ENCODE results near the gene C1QB. TPM values are rescaled to one million over a fixed set of nuclear protein-coding genes. Genes with fewer than 3 reads are reported as not detected.

Gene C1QB, protein sequence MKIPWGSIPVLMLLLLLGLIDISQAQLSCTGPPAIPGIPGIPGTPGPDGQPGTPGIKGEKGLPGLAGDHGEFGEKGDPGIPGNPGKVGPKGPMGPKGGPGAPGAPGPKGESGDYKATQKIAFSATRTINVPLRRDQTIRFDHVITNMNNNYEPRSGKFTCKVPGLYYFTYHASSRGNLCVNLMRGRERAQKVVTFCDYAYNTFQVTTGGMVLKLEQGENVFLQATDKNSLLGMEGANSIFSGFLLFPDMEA
- not detected for total RNA-seq
- polyA plus RNA-seq (2013, experiment 1 of 2), result not detected
- polyA plus RNA-seq (2013, experiment 2 of 2), result not detected
- long read RNA-seq, experiment 1, result 0 reads
- long read RNA-seq, experiment 2, result 0 reads
- long read RNA-seq, experiment 3, result 0 reads
- long read RNA-seq, experiment 4, result 0 reads

DNA sequence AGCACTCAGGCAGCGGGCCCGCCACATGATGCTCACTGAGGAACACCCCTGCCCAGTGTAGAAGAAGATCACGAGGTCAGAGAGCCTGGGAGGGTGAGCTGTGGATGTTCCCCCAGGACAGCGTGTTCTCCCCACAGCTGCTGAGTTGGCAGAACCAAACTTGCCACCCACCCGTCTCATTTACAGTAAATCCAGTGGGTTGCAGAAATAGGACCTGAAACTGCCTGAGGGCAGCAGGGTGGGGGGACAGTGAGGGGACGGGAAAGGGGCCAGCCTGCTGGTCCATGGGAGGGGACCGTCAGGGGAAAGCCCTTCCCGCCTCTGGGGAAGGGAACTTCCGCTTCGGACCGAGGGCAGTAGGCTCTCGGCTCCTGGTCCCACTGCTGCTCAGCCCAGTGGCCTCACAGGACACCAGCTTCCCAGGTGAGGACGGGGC lies at the start of gene C1QB:
C1QB (plus strand) TSS at position 356 of the 436 bp plus-strand sequence. CDS start 6,227 bp downstream, outside the sequence.
- Histone ChIP-seq H3K4me3 (ENCODE audit: low read length) (no peak within 1 kb of the TSS), H3K27ac (ENCODE audit: low read depth, low read length) (no peak within 1 kb of the TSS), H3K36me3 (ENCODE audit: control insufficient read depth, insufficient read depth, low read length) (no peaks in the 10 kb centered on the region), H3K27me3 (ENCODE audit: control insufficient read depth, insufficient read depth, low read length, poor library complexity, severe bottlenecking) (peaks cover 16% of the 10 kb centered on the region), H3K9me3 (ENCODE audit: control insufficient read depth, low read length) (no peaks in the 10 kb centered on the region), H3K9ac (ENCODE audit: extremely low read depth, low read length, poor library complexity, severe bottlenecking) (no peak within 1 kb of the TSS), H3K4me1 (ENCODE audit: control insufficient read depth, insufficient read depth, low read length) (no peaks in the 10 kb centered on the region)
- TF ChIP-seq, protein P1, sequence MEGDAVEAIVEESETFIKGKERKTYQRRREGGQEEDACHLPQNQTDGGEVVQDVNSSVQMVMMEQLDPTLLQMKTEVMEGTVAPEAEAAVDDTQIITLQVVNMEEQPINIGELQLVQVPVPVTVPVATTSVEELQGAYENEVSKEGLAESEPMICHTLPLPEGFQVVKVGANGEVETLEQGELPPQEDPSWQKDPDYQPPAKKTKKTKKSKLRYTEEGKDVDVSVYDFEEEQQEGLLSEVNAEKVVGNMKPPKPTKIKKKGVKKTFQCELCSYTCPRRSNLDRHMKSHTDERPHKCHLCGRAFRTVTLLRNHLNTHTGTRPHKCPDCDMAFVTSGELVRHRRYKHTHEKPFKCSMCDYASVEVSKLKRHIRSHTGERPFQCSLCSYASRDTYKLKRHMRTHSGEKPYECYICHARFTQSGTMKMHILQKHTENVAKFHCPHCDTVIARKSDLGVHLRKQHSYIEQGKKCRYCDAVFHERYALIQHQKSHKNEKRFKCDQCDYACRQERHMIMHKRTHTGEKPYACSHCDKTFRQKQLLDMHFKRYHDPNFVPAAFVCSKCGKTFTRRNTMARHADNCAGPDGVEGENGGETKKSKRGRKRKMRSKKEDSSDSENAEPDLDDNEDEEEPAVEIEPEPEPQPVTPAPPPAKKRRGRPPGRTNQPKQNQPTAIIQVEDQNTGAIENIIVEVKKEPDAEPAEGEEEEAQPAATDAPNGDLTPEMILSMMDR (conservative IDR thresholded peaks at IDR 0.05), result no peak
- no peaks in the 10 kb centered on the region for H3K9me3 Mint-ChIP-seq
- H3K27ac Mint-ChIP-seq, result no peak within 1 kb of the TSS
- no peak within 1 kb of the TSS for H3K4me3 Mint-ChIP-seq
- peaks cover 11% of the 10 kb centered on the region for H3K27me3 Mint-ChIP-seq (ENCODE audit: insufficient read depth)
- WGBS, 2 experiments (ENCODE audit: insufficient coverage in 1 of 2, insufficient read length in 1 of 2), result 83 to 91% methylated on average over 8 to 13 of the region's 13 CpGs
- DNase-seq, result no peak
- H3K36me3 Mint-ChIP-seq (ENCODE audit: low read depth), result no peaks in the 10 kb centered on the region
- no peaks in the 10 kb centered on the region for H3K4me1 Mint-ChIP-seq

DNA sequence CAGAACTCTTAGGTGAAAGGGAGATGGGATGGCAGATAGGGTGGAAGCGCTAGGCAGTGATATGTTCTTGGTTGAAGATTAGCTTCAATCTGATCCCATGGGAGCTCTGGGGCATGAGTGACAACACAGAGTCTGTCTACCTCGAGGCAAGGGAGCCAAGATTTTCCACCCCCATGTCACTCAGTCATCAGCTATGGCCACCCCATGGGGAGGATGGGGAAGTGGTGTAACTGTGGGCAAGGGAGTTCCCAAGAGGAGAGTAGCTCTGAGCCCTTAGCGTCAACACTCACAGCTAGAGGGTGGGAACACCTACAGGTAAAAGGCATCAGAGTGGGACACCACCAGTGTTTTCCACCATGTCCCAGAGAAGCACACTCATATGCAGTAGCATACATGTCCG lies 46.9 kb upstream of the C1QB start:
- H3K4me3 Mint-ChIP-seq, result no peak overlapping the region
- no peak overlapping the region for H3K9ac ChIP-seq (ENCODE audit: extremely low read depth, low read length, poor library complexity, severe bottlenecking)
- no peaks in the 10 kb centered on the region for H3K36me3 Mint-ChIP-seq (ENCODE audit: low read depth)
- no peak overlapping the region for H3K27ac Mint-ChIP-seq
- peaks cover 63% of the 10 kb centered on the region for H3K27me3 ChIP-seq (ENCODE audit: control insufficient read depth, insufficient read depth, low read length, poor library complexity, severe bottlenecking)
- H3K9me3 Mint-ChIP-seq, result no peaks in the 10 kb centered on the region
- H3K4me1 Mint-ChIP-seq, result no peaks in the 10 kb centered on the region
- H3K4me3 ChIP-seq (ENCODE audit: low read length), result no peak overlapping the region
- DNase-seq, result no peak
- TF ChIP-seq, protein P1 (conservative IDR thresholded peaks at IDR 0.05), result no peak
- H3K27me3 Mint-ChIP-seq (ENCODE audit: insufficient read depth), result peaks cover 52% of the 10 kb centered on the region
- H3K4me1 ChIP-seq (ENCODE audit: control insufficient read depth, insufficient read depth, low read length), result no peaks in the 10 kb centered on the region
- no peaks in the 10 kb centered on the region for H3K36me3 ChIP-seq (ENCODE audit: control insufficient read depth, insufficient read depth, low read length)
- H3K27ac ChIP-seq (ENCODE audit: low read depth, low read length), result no peak overlapping the region
- WGBS, 2 experiments (ENCODE audit: insufficient coverage in 1 of 2, insufficient read length in 1 of 2), result 42 to 69% methylated on average over 2 to 4 of the region's 4 CpGs
- H3K9me3 ChIP-seq (ENCODE audit: control insufficient read depth, low read length), result no peaks in the 10 kb centered on the region

DNA sequence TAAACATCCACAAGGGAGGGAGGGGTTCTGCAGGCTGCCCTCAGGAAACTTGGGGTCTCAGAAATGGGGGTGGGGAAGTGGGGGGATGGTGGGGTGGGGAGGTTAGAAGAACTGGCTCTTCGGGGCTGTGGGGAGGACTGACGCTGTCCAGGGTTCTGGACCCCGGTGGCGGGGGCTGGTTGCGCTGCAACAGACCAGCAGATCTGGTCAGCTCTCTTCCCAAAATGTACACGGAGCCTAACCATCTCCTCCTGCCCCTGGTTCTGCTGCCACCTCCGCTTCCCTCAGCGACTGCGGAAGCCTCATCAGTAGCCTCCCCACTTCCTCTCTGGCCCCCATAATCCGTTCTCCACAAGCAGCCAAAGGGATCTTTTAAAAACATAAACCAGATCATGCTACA lies 45.9 kb upstream of the C1QB start:
- Mint-ChIP-seq H3K4me3 (no peak overlapping the region), H3K9me3 (no peaks in the 10 kb centered on the region), H3K27me3 (ENCODE audit: insufficient read depth) (peaks cover 55% of the 10 kb centered on the region), H3K36me3 (ENCODE audit: low read depth) (no peaks in the 10 kb centered on the region), H3K4me1 (no peaks in the 10 kb centered on the region), H3K27ac (no peak overlapping the region)
- DNase-seq, result peak; percentile 81
- H3K36me3 ChIP-seq (ENCODE audit: control insufficient read depth, insufficient read depth, low read length), result no peaks in the 10 kb centered on the region
- no peaks in the 10 kb centered on the region for H3K9me3 ChIP-seq (ENCODE audit: control insufficient read depth, low read length)
- 7 to 15% methylated on average over 6 to 10 of the region's 10 CpGs for WGBS, 2 experiments (ENCODE audit: insufficient coverage in 1 of 2, insufficient read length in 1 of 2)
- no peak overlapping the region for H3K4me3 ChIP-seq (ENCODE audit: low read length)
- TF ChIP-seq, protein P1 (conservative IDR thresholded peaks at IDR 0.05), result no peak
- H3K9ac ChIP-seq (ENCODE audit: extremely low read depth, low read length, poor library complexity, severe bottlenecking), result no peak overlapping the region
- no peak overlapping the region for H3K27ac ChIP-seq (ENCODE audit: low read depth, low read length)
- H3K27me3 ChIP-seq (ENCODE audit: control insufficient read depth, insufficient read depth, low read length, poor library complexity, severe bottlenecking), result peaks cover 70% of the 10 kb centered on the region
- no peaks in the 10 kb centered on the region for H3K4me1 ChIP-seq (ENCODE audit: control insufficient read depth, insufficient read depth, low read length)
